Neuronal stem cell (in vitro differentiated cells): Measurements from ENCODE around the gene MKX.
A peak's percentile ranks its signal among the peaks of the same experiment; 100 is the strongest.

ENCODE experiments used
- DNase-seq: peaks from one replicate; pipeline ENCODE4 v3.0.0-alpha.2; 2013; ENCODE audit warnings: low spot score
- H2AFZ ChIP-seq: one replicate; pipeline ENCODE4 v1.6.1; 2013; ENCODE audit warnings: mild to moderate bottlenecking, low read length, inconsistent platforms
- H2AK5ac ChIP-seq: 2 replicates; pipeline ENCODE4 v1.6.1; 2013; ENCODE audit warnings: low read depth, mild to moderate bottlenecking, inconsistent platforms, low read length, moderate library complexity, mixed read lengths
- H2BK120ac ChIP-seq: 2 replicates; pipeline ENCODE4 v1.6.1; 2013; ENCODE audit warnings: low read depth, mild to moderate bottlenecking, inconsistent platforms, low read length, moderate library complexity, mixed read lengths
- H2BK12ac ChIP-seq: one replicate; pipeline ENCODE4 v1.6.1; 2013; ENCODE audit warnings: low read length, inconsistent platforms
- H2BK15ac ChIP-seq: 2 replicates; pipeline ENCODE4 v1.6.1; 2013; ENCODE audit warnings: mild to moderate bottlenecking, low read length, inconsistent platforms, mixed read lengths
- H2BK5ac ChIP-seq: one replicate; pipeline ENCODE4 v1.6.1; 2013; ENCODE audit warnings: inconsistent platforms, mild to moderate bottlenecking, low read length, moderate library complexity
- H3K14ac ChIP-seq: one replicate; pipeline ENCODE4 v1.6.1; 2013; ENCODE audit warnings: low read length, inconsistent platforms
- H3K18ac ChIP-seq: 2 replicates; pipeline ENCODE4 v1.6.1; 2013; ENCODE audit warnings: low read length, inconsistent platforms
- H3K23ac ChIP-seq: 2 replicates; pipeline ENCODE4 v1.6.1; 2013; ENCODE audit warnings: low read depth, mild to moderate bottlenecking, mixed read lengths, low read length, inconsistent platforms; ENCODE audit not compliant: poor library complexity
- H3K27ac ChIP-seq: replicated peaks from 3 replicates; pipeline ENCODE4 v1.5.1; 2013; ENCODE audit warnings: low read length, inconsistent platforms
- H3K27me3 ChIP-seq, 3 experiments: 2 replicates each; pipeline ENCODE4 v1.6.1; 2013; ENCODE audit warnings: low read length in 3 of 3, mild to moderate bottlenecking in 2 of 3, inconsistent platforms in 1 of 3, low read depth in 1 of 3, mixed read lengths in 1 of 3, moderate library complexity in 1 of 3; ENCODE audit not compliant: control insufficient read depth in 3 of 3, insufficient read depth in 3 of 3
- H3K36me3 ChIP-seq, 2 donors: replicated peaks in 1 of 2; 2 replicates each; pipeline ENCODE4 v1.6.1; 2013; ENCODE audit warnings: low read length in 2 of 2; ENCODE audit not compliant: control insufficient read depth in 2 of 2, insufficient read depth in 2 of 2
- H3K4ac ChIP-seq: 2 replicates; pipeline ENCODE4 v1.6.1; 2013; ENCODE audit warnings: inconsistent platforms, mild to moderate bottlenecking, low read length, moderate library complexity
- H3K4me1 ChIP-seq, 2 donors: 1 replicate in 1 of 2; 2 replicates in 1 of 2; pipeline ENCODE4 v1.6.1; 2013; ENCODE audit warnings: low read length in 2 of 2, low read depth in 1 of 2; ENCODE audit not compliant: control insufficient read depth in 2 of 2, insufficient read depth in 1 of 2
- H3K4me2 ChIP-seq: one replicate; pipeline ENCODE4 v1.6.1; 2013; ENCODE audit warnings: mild to moderate bottlenecking, low read length, inconsistent platforms; ENCODE audit not compliant: insufficient read depth, poor library complexity, severe bottlenecking
- H3K4me3 ChIP-seq, 2 donors: 2 replicates each; pipeline ENCODE4 v1.5.1; 2013; ENCODE audit warnings: low read length in 2 of 2, mild to moderate bottlenecking in 2 of 2, inconsistent platforms in 1 of 2, moderate library complexity in 1 of 2
- H3K79me1 ChIP-seq: one replicate; pipeline ENCODE4 v1.6.1; 2013; ENCODE audit warnings: low read depth, mild to moderate bottlenecking, inconsistent platforms, low read length, moderate library complexity
- H3K9ac ChIP-seq: one replicate; pipeline ENCODE4 v1.6.1; 2013; ENCODE audit warnings: mild to moderate bottlenecking, low read depth, low read length, inconsistent platforms; ENCODE audit not compliant: poor library complexity
- H3K9me3 ChIP-seq, 2 donors: replicated peaks in 1 of 2; 2 replicates each; pipeline versions ENCODE3 to v1.6.1; 2013; ENCODE audit warnings: low read length in 2 of 2, mild to moderate bottlenecking in 2 of 2, inconsistent platforms in 1 of 2, low read depth in 1 of 2, mixed read lengths in 1 of 2, moderate library complexity in 1 of 2; ENCODE audit not compliant: control insufficient read depth in 2 of 2, insufficient read depth in 1 of 2
- H4K8ac ChIP-seq: one replicate; pipeline ENCODE4 v1.6.1; 2013; ENCODE audit warnings: low read depth, mild to moderate bottlenecking, inconsistent platforms, low read length, moderate library complexity
- H4K91ac ChIP-seq: one replicate; pipeline ENCODE4 v1.6.1; 2013; ENCODE audit warnings: low read length, low read depth, mild to moderate bottlenecking, inconsistent platforms; ENCODE audit not compliant: poor library complexity
- WGBS, 2 donors: extraction: QIAGEN DNeasy Blood & Tissue Kit; methylation state at CpG; one replicate each; pipeline ENCODE4 v1.1.7; 2013; ENCODE audit warnings: missing lambda C conversion rate in 2 of 2, mixed read lengths in 1 of 2; ENCODE audit not compliant: insufficient read length in 2 of 2, insufficient replicate concordance in 1 of 2; ENCODE audit errors: extremely low coverage in 2 of 2; 5-methylcytosine and 5-hydroxymethylcytosine counted together

MKX gene

DNA sequence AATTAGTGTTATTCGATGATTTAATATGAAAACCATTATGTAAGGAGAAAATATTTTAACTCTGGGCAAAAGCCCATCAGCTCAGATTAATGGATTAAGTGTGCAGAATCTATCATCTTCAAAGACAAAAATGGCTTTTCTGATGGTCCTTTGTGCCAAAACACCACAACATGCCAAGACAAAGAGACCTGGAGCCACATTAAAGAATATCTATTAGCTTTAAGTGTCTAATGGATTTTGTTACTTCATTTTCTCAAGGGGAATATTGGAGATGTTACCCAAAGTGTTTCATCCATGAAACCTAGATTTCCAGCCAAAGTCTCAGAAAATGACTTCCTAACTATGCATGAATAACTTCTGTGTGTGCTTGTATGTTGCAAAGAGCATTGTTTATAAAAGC, 57.3 kb downstream of the MKX start:
- Histone ChIP-seq H3K27me3 (no peaks in the 10 kb centered on the region), H2AFZ (no peak overlapping the region), H3K9ac (no peak overlapping the region), H2BK15ac (no peak overlapping the region), H3K36me3 (no peaks in the 10 kb centered on the region), H3K4me3 (no peak overlapping the region), H3K4me2 (no peak overlapping the region), H3K9me3 (peaks cover 0 to 10% of the 10 kb centered on the region in 2 donors), H3K18ac (no peak overlapping the region), H2BK5ac (no peak overlapping the region), H3K4ac (no peak overlapping the region), H4K8ac (no peak overlapping the region), H3K79me1 (no peaks in the 10 kb centered on the region), H3K27ac (no peak overlapping the region), H2BK120ac (no peak overlapping the region), H2BK12ac (no peak overlapping the region), H3K4me1 (peaks cover 0 to 9% of the 10 kb centered on the region in 2 donors), H3K23ac (no peak overlapping the region), H2AK5ac (no peak overlapping the region), H3K14ac (no peak overlapping the region), H4K91ac (no peak overlapping the region)
- WGBS, 2 donors: no CpG with 5 or more reads among the region's 1 CpG
- DNase-seq: no peak

DNA sequence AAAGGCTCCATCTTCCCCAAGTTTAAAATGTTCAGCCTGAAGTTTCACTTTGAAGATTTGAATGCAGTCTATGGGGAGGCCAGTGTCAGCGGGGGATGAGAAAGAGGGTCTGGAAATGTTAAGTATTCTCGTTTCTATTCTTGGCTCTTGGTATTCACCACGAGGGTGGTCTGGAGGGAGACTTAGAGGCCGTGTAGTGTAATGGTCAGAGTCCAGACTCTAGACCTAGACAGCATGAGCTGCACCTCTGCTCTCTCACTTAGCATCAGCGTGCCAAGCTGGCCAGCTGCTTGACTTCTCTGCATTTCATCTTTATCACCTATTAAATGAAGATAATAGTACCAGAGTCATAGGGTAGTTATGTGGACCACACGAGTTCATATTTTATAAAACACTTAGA, 57.9 kb downstream of the MKX start:
- peaks cover 0 to 10% of the 10 kb centered on the region in 2 donors for H3K9me3 ChIP-seq

DNA sequence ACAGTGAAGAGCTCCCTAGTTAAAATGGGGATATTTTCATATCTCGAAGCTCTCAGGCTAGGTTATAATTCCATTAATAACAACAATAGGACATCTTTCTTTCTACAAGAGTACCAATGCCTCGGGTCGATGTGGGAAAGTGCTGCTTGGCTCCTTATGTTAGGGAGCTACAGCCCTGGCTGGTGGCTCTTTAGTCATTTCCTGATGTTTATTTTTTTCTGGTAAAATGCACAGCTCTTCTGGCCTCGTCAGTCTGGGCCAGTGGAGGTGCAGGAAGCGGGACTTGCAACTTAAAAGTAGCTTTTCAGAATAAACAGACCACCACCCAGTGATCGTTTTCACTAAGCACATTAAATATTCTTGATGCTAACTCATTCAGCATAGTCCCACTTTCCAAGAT, 58.3 kb downstream of the MKX start:
- H3K14ac ChIP-seq: no peak overlapping the region
- H4K91ac ChIP-seq: no peak overlapping the region
- H3K4ac ChIP-seq: no peak overlapping the region
- no peaks in the 10 kb centered on the region for H3K79me1 ChIP-seq
- H4K8ac ChIP-seq: no peak overlapping the region
- no peak overlapping the region for H3K18ac ChIP-seq
- H3K27me3 ChIP-seq: no peaks in the 10 kb centered on the region
- no peak overlapping the region for H3K4me3 ChIP-seq
- no peak overlapping the region for H3K4me2 ChIP-seq
- H3K23ac ChIP-seq: no peak overlapping the region
- H2AFZ ChIP-seq: peak overlapping the region; percentile 78
- peaks cover 0 to 10% of the 10 kb centered on the region in 2 donors for H3K9me3 ChIP-seq
- no CpG with 5 or more reads among the region's 6 CpGs for WGBS, 2 donors
- no peak overlapping the region for H3K27ac ChIP-seq
- H2BK12ac ChIP-seq: no peak overlapping the region
- no peak overlapping the region for H2BK15ac ChIP-seq
- no peak for DNase-seq
- H2BK120ac ChIP-seq: no peak overlapping the region
- H3K4me1 ChIP-seq: peaks cover 0 to 9% of the 10 kb centered on the region in 2 donors
- no peak overlapping the region for H2AK5ac ChIP-seq
- H2BK5ac ChIP-seq: no peak overlapping the region
- H3K36me3 ChIP-seq: no peaks in the 10 kb centered on the region
- no peak overlapping the region for H3K9ac ChIP-seq

More for the DNA sequence above, 57.9 kb downstream of the MKX start:
- Histone ChIP-seq H3K4ac (no peak overlapping the region), H3K27ac (no peak overlapping the region), H2BK120ac (no peak overlapping the region), H4K91ac (no peak overlapping the region), H2BK15ac (no peak overlapping the region), H3K4me1 (peaks cover 0 to 9% of the 10 kb centered on the region in 2 donors), H2BK5ac (no peak overlapping the region), H3K23ac (no peak overlapping the region), H3K4me2 (no peak overlapping the region), H3K79me1 (no peaks in the 10 kb centered on the region), H4K8ac (no peak overlapping the region), H3K4me3 (no peak overlapping the region), H3K36me3 (no peaks in the 10 kb centered on the region), H3K27me3 (no peaks in the 10 kb centered on the region), H3K18ac (no peak overlapping the region), H3K9ac (no peak overlapping the region), H2BK12ac (no peak overlapping the region), H2AK5ac (no peak overlapping the region), H3K14ac (no peak overlapping the region), H2AFZ (peak overlapping the region; percentile 78)
- no CpG with 5 or more reads among the region's 6 CpGs for WGBS, 2 donors
- DNase-seq: no peak

DNA sequence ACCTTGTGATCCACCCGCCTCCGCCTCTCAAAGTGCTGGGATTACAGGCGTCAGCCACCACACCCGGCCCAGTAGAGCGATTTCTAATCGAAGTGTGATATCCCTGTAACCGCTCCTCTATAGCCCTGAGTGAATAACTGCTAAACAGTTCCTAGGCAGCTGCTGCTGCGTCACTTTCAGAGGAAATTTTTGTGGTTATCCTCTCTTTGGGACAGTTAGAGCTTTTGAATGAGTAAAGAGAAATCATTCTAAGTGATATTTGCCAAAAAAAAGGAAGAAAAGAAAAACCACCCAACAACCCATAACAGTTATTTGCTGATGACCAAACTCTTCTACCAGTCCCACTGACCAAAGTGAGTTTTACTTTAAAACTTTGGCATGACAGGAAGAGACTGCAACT, 59.9 kb downstream of the MKX start:
- H3K18ac ChIP-seq: no peak overlapping the region
- no peaks in the 10 kb centered on the region for H3K79me1 ChIP-seq
- no CpG with 5 or more reads among the region's 8 CpGs for WGBS, 2 donors

More for the DNA sequence above, 59.9 kb downstream of the MKX start:
- Histone ChIP-seq H2BK12ac (no peak overlapping the region), H2BK120ac (no peak overlapping the region), H2AK5ac (no peak overlapping the region), H3K4ac (no peak overlapping the region), H3K4me2 (no peak overlapping the region), H2AFZ (no peak overlapping the region), H3K36me3 (no peaks in the 10 kb centered on the region), H4K8ac (no peak overlapping the region), H2BK5ac (no peak overlapping the region), H3K23ac (no peak overlapping the region), H3K9me3 (peaks cover 0 to 10% of the 10 kb centered on the region in 2 donors), H3K27me3 (no peaks in the 10 kb centered on the region), H3K4me3 (no peak overlapping the region), H3K14ac (no peak overlapping the region), H4K91ac (no peak overlapping the region), H3K9ac (no peak overlapping the region), H2BK15ac (no peak overlapping the region), H3K4me1 (peaks cover 0 to 9% of the 10 kb centered on the region in 2 donors), H3K27ac (no peak overlapping the region)
- DNase-seq: no peak
